ENCODE results near the gene SNX10.

DNA sequence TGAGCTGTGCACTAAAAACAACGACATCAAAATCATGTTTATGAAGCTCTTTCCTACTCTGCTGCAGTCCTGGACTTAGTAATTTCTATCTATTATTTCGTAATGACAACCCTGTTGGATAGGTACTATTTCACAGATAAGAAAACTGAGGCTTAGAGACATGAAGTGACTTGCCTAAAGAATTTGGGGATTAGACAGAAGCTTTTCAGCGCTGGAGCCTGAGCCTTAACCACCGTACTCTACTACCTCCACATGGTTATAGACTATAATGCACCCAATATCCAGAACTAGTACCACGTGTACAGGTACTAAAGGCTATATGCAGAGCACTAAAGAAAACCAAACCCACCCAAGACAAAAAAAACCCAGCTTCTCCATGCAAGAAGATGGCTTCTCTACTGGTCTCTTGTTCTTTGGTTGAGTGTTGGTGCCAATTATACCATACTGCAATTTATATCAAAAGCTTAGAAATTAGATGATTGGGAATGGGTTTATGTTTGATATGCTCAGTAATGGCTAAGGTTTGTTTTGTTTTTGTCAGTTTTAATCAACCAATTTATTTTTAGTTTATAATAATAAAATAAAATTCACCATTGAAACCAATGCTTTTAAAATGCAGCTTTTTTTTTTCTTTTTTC is 6.5 kb upstream of the SNX10 start:
- peak; percentile 67; the same call in 1 of the 2 replicates for TF ChIP-seq CTCF (IDR thresholded peaks at IDR 0.05; ENCODE audit: low read length)
- no peak for TF ChIP-seq EZH2 (IDR thresholded peaks at IDR 0.05; ENCODE audit: borderline replicate concordance, low read length)

All from OCI-LY1 (cell line).